Activated naive CD4-positive, alpha-beta T cell treated with anti-CD3 and anti-CD28 coated beads, Interleukin-2, amount 50 U/mL, for 16 hours (primary cell): ENCODE measurements around the gene ARHGAP22.

Experiments
- DNase-seq: peaks from one replicate; pipeline ENCODE4 v3.0.0-alpha.2; 2020

ARHGAP22 gene

GRCh38 chr10:48579251-48579960 lies 25.5 kb downstream of the ARHGAP22 start:
- DNase-seq = no peak

DNA sequence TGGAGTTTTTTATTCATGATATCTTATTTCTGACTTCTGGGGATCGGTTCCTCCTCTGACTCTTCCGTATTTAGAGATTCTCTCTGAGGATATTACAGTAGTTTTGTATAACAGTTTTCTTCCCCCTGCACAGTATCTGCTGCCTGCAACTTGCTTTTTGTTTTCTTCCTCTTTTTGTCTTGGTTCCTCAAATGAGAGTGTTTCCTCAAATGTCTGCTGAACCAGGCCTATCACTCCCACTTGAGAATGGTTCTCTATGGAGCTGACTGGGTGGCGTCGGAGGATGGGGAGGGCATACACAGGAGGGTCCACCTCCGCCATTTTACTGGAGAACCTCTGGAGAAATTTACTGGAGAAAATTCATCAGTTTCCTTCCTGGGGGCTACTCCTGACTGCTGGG lies 27.7 kb downstream of the ARHGAP22 start:
- no peak for DNase-seq

DNA sequence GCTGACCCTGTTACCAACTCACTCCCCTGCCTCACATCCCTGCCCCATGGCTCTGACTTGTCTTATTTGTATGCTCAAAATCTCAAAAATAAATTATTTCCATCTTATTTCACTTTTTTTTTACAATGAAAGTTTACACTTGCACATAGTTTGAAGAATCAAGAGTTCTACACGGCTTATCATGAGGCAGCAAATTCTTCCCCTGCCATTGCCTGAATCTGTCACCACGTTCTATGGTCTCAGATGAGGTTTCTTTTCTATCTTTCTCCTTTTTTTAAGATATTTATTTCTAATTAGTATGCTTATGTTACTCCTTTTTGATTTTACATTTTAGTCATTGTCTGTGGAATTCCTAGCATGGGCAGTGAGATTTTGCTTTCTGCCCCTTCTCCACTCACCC lies 28.4 kb downstream of the ARHGAP22 start:
- no peak for DNase-seq

GRCh38 chr10:48575901-48576300 lies 29.0 kb downstream of the ARHGAP22 start:
- DNase-seq = no peak

GRCh38 chr10:48574817-48575380 lies 30.0 kb downstream of the ARHGAP22 start:
- DNase-seq = no peak

DNA sequence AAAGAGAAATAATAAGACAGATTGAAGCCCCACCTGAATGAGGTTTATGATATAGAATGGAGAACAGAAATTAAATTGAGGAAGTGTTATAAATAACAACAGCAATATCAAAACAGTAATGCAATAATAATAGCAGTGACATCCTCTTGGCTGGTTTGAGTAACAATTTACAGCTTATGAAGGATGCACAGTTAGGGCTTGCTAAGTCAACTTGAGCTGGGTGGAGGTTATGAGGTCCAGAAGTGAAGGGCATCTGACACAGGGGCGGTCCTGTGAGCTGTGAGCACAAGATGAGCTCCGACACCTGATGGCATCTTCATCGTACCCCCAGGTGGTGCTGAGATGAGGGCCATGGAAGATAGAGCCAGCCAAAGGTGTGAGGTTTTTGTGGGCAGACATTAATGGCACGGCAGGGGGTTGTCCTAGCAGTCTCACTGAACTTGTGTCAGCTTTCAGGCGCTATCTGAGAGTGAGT lies 30.5 kb downstream of the ARHGAP22 start:
- no peak for DNase-seq

DNA sequence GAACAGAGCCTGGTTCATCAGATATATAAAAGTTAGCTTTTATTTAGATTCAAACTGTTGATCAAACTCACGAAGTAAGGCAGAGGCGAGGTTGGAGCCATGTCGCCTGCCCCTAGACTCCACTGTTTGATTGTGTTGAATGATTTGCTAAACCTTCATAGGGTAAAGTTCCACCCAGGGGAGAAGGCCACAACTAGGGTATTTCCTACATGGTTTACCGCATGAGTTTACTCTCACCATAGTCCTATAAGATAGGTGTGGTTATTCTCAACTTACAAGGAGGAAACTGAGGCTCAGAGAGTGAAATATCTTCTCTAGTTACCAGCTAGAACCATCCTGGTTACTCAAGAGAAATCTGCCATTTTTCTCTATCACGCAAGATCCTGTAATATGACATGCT lies 31.8 kb downstream of the ARHGAP22 start:
- no peak for DNase-seq

DNA sequence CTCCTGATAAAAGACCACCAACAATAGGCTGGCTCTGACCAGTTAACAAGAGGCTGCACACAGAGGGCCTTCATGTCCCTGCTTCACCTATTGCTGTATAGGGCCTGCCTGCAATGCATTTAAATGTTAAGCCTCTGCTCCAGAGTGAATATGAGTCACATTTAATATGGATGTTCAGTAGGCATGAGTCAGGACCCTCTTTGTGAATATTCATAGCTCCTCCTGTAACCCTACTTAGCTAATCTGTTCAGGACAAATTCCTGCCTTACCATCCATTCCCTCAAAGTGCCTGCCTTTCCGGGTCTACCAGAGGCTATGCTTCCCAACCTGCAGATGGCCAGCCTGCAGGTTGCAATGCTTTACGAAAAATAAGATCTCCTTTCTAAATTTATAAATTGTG lies 32.5 kb downstream of the ARHGAP22 start:
- DNase-seq = no peak

DNA sequence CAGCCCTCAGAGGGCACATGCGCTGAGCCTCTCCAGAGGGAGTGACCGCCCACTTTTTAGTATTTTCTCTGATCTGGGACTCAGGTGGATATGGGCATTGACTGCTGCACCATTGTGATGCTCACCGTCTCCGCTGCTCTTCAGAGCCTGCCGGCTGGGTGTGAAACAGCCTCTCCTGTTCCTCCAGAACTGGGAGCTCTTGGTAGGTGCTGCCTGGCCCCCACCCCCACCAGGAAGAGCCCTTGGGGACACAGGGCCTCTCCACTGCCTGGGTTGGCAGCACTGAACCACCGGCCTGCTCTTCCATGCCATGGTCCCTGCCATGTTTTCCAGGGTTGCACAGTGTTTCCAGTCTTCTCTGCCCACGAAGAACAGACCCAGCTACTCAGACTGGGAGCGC lies 36.3 kb downstream of the ARHGAP22 start:
- DNase-seq = no peak

GRCh38 chr10:48568131-48568530 lies 36.7 kb downstream of the ARHGAP22 start:
- DNase-seq = no peak

- DNase-seq = no peak
These were observed 37.5 kb downstream of the ARHGAP22 start for GRCh38 chr10:48567346-48567745.

- no peak for DNase-seq
These were observed 40.3 kb downstream of the ARHGAP22 start for GRCh38 chr10:48564466-48565160.

DNA sequence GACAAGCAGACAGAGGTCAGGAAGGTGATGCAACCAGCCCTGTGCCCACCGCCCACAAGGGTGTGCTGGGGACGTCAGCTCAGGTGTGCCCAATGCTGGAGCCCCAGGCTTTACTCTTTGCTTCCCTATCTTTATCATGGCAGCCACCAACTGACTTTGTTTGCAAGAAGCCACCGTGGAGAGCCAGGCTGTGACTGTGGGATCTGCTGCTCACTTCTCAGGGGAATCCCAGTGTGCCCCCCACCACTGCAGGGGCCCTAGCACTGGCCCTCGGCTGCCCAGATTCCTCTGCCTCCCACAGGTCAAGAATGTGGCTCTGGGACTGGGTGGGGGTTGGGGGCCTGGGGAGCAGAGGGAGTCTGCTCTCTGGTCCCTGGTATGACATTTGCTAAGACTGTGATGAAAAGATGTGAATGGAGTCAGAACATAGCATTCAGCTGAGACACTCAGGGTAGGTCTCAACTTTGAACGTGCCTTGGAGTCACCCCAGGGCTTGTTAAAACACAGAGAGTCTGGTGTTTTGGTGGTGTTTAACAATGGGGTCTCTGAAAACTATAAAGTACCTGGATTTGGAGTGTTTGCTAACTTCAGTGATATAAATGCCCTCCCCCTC lies 47.3 kb downstream of the ARHGAP22 start:
- DNase-seq = no peak

GRCh38 chr10:48556713-48557112 lies 48.2 kb downstream of the ARHGAP22 start:
- DNase-seq = no peak

DNA sequence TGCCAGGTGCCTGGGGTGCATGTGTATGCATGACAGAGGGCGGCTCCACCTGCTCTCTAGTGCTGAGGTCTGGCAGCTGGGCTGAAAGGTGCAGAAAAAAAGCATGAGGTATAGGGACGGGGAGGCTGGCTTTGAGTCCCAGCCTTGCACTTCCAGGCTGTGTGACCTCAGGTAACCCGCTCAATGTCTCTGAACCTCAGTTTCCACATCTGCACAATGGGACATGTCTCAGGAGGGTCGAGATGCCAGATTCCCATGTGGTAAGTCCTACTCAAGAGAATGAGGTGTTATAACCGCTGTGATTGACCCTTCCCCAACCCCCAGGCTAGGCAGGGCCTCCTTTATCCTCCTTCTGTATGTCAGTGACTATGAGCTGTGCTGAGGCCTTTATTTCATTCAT lies 48.8 kb downstream of the ARHGAP22 start:
- no peak for DNase-seq

DNA sequence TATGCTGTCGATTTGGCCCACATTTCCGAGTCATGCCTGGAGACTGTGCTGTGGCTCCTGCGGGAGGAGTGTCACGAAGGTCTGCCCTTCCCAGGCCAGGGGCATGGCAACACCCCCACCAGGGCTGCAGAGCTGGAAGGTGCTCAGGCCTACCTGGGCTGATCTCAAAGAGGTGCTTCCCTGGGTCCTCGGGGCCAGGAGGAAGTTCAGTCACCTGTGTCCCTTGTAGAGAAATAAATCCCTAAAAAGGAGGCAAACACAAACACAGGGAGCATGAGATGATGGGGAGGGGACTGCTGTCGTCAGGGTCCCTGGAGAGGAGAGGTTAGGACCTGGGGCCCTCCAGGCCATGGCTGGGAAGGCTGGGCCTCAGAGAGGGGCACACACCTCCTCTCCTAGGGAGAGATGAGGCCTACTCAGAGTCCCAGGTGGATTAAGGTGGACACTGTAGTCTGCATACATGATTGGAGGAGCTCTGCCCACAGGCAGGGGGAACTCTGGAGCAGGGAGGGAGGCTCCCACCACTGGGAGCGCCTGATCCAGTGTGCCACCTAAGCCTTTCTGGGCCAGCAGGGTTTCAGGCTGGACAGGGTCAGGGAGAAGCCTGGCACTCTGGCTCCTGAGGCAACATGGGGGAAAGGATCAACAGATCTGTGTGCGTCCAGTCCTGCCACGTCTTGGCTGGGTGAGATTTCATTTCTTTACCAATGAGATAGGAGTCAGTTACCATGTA lies 49.4 kb downstream of the ARHGAP22 start:
- no peak for DNase-seq

GRCh38 chr10:48554656-48555055 lies 50.2 kb downstream of the ARHGAP22 start:
- DNase-seq = no peak

GRCh38 chr10:48554246-48554645 lies 50.6 kb downstream of the ARHGAP22 start:
- DNase-seq = no peak

GRCh38 chr10:48552946-48553564 lies 51.8 kb downstream of the ARHGAP22 start:
- no peak for DNase-seq

GRCh38 chr10:48551861-48552591 lies 52.8 kb downstream of the ARHGAP22 start:
- DNase-seq = no peak

DNA sequence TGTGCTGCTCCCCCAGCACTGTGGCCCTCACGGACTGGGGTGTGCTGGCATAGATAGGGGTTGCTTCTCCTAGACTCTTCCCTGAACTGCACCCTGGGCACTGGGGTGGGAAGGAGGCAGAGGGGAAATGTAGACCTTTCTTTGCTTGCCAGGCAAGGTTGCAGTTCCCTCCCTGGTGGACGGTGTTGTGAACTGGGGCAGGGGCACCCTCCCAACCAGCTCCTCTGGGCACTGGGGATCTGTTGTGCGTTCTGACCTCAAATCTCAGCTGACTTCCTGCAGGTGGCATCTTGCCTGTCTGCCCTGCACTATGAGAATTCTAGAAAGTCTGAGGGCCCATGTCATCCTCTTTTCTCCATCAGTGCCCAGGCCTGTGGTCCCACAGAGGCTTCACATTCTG lies 53.9 kb downstream of the ARHGAP22 start:
- no peak for DNase-seq
